ENCODE measurements around the gene TNFAIP8L1.

DNA sequence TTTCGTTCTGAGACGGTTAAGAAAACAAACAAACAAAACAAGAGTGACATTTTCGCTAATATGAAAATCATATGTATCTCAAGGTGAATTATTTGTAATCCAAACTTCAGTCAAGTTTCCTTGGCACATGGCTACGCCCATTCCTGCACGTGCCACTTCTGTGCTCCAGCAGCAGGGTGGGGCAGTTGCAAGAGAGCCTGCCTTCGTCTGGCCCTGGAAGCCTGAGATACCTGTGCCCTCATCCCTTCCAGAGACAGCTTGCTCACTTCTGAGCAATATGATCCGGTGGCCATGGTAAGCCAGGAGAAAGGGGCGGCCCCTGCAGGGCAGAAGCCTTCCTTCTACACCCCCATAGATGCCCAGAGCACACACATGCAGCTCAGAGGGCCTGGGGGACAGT lies 62.2 kb downstream of the TNFAIP8L1 start:
- TF ChIP-seq, protein P1, sequence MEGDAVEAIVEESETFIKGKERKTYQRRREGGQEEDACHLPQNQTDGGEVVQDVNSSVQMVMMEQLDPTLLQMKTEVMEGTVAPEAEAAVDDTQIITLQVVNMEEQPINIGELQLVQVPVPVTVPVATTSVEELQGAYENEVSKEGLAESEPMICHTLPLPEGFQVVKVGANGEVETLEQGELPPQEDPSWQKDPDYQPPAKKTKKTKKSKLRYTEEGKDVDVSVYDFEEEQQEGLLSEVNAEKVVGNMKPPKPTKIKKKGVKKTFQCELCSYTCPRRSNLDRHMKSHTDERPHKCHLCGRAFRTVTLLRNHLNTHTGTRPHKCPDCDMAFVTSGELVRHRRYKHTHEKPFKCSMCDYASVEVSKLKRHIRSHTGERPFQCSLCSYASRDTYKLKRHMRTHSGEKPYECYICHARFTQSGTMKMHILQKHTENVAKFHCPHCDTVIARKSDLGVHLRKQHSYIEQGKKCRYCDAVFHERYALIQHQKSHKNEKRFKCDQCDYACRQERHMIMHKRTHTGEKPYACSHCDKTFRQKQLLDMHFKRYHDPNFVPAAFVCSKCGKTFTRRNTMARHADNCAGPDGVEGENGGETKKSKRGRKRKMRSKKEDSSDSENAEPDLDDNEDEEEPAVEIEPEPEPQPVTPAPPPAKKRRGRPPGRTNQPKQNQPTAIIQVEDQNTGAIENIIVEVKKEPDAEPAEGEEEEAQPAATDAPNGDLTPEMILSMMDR (IDR thresholded peaks at IDR 0.05), result no peak
- no peak for TF ChIP-seq POLR2A (IDR thresholded peaks at IDR 0.05)

Measured in thyroid gland (tissue), 4 donors.